ENCODE results near the gene KCNJ6.

KCNJ6 gene

GRCh38 chr21:37909936-37910335 lies 6.3 kb downstream of the KCNJ6 start:
- no peak for DNase-seq (ENCODE audit: extremely low spot score)
- TF ChIP-seq, protein P1, sequence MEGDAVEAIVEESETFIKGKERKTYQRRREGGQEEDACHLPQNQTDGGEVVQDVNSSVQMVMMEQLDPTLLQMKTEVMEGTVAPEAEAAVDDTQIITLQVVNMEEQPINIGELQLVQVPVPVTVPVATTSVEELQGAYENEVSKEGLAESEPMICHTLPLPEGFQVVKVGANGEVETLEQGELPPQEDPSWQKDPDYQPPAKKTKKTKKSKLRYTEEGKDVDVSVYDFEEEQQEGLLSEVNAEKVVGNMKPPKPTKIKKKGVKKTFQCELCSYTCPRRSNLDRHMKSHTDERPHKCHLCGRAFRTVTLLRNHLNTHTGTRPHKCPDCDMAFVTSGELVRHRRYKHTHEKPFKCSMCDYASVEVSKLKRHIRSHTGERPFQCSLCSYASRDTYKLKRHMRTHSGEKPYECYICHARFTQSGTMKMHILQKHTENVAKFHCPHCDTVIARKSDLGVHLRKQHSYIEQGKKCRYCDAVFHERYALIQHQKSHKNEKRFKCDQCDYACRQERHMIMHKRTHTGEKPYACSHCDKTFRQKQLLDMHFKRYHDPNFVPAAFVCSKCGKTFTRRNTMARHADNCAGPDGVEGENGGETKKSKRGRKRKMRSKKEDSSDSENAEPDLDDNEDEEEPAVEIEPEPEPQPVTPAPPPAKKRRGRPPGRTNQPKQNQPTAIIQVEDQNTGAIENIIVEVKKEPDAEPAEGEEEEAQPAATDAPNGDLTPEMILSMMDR (IDR thresholded peaks at IDR 0.05; ENCODE audit: control extremely low read depth, extremely low read depth, low read depth, missing control alignments): no peak
- ChIA-PET POLR2A (no interaction called here), CTCF (no interaction called here)

DNA sequence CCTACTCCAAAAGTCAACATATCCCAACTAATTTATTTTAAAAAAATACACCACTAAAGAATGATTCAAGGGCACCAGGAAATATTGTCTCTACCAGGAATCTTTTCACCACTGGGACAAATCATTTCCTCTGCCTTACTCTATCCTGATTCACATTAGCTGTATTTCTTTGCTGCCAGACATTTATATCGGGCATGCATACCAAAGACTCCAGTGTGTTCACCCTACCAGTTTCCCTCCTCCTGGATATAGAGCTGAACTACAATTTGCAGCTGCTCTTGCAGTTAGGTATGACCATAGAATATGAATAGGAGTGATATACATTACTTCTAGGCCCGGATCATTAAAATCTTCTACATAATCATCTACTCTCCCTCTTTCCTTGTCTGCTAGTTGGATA lies 7.6 kb downstream of the KCNJ6 start:
- CTCF ChIA-PET: interaction anchor here (0.7 to 1.2 kb wide), 2 partner anchors 9 to 10 kb away, joined by 3 read pairs; no protein-coding TSS in a partner anchor
- TF ChIP-seq, protein P1 (IDR thresholded peaks at IDR 0.05; ENCODE audit: control extremely low read depth, extremely low read depth, low read depth, missing control alignments): no peak
- POLR2A ChIA-PET: no interaction called here
- DNase-seq (ENCODE audit: extremely low spot score): no peak

- no peak for DNase-seq (ENCODE audit: extremely low spot score)
- CTCF ChIA-PET: interaction anchor here (1.3 kb wide), 1 partner anchor 11 kb away, joined by 3 read pairs; no protein-coding TSS in a partner anchor
- POLR2A ChIA-PET: no interaction called here
- TF ChIP-seq, protein P1 (IDR thresholded peaks at IDR 0.05; ENCODE audit: control extremely low read depth, extremely low read depth, low read depth, missing control alignments): no peak
Observed at GRCh38 chr21:37907076-37907475, 9.2 kb downstream of the KCNJ6 start.

GRCh38 chr21:37905291-37905690 lies 11.0 kb downstream of the KCNJ6 start:
- TF ChIP-seq, protein P1 (IDR thresholded peaks at IDR 0.05; ENCODE audit: control extremely low read depth, extremely low read depth, low read depth, missing control alignments): no peak
- POLR2A ChIA-PET: no interaction called here
- CTCF ChIA-PET: no interaction called here
- DNase-seq (ENCODE audit: extremely low spot score): no peak

GRCh38 chr21:37904856-37905255 lies 11.4 kb downstream of the KCNJ6 start:
- TF ChIP-seq, protein P1 (IDR thresholded peaks at IDR 0.05; ENCODE audit: control extremely low read depth, extremely low read depth, low read depth, missing control alignments): no peak
- CTCF ChIA-PET: no interaction called here
- POLR2A ChIA-PET: no interaction called here
- DNase-seq (ENCODE audit: extremely low spot score): no peak

DNA sequence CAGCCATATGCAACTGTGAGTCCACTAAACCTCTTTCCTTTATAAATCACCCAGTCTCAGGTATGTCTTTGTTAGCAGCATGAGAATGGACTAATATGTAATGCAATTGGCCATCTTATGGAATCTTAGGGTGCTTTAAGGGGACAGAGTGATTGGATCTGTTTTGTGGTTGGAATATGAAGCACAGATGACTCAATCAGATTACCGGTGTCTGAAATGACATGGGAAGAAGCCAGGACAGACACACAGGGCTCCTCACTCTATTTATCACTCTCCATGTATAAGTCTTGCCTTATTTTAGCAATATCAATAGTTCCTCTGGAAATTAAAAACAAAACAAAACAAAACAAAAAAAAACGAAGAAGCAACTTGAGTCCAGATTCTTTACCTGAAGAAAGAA lies 12.9 kb downstream of the KCNJ6 start:
- DNase-seq (ENCODE audit: extremely low spot score): no peak
- ChIA-PET POLR2A (no interaction called here), CTCF (no interaction called here)
- TF ChIP-seq, protein P1 (IDR thresholded peaks at IDR 0.05; ENCODE audit: control extremely low read depth, extremely low read depth, low read depth, missing control alignments): no peak

DNA sequence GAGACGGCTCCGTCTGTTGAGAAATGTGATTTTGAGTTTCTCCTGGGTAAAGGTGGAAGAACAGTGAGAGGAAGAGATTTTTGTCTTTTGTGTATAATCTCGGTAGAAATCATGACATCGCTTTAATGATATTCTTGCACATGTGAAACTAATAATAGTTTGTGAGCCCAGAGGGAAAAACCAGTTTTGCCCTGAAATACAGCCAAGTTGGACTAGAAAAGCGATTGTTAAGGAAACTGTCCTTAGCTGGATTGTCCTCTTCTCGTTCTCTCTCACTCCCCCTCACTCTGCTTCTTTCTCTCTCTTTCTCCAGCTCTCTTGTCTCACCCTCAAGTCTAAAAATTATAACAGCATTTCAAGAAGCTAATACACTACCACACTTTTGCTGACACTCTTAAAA lies 17.1 kb downstream of the KCNJ6 start:
- no peak for DNase-seq (ENCODE audit: extremely low spot score)
- TF ChIP-seq, protein P1 (IDR thresholded peaks at IDR 0.05; ENCODE audit: control extremely low read depth, extremely low read depth, low read depth, missing control alignments): no peak
- POLR2A ChIA-PET: no interaction called here
- CTCF ChIA-PET: interaction anchor here (0.8 kb wide), 1 partner anchor 9 kb away, joined by 3 read pairs; no protein-coding TSS in a partner anchor
